ENCODE results near the gene VLDLR.

GRCh38 chr9:2691626-2692025 is 70.0 kb downstream of the VLDLR start:
- no peak for TF ChIP-seq POLR2A (IDR thresholded peaks at IDR 0.05)
- TF ChIP-seq CTCF (IDR thresholded peaks at IDR 0.05) = no peak

Data from Peyer's patch (tissue), 4 donors.